Activated CD8-positive, alpha-beta memory T cell treated with anti-CD3 and anti-CD28 coated beads, Interleukin-2, amount 50 U/mL, for 24 hours (primary cell): ENCODE measurements around the gene FZD2.
"Not testable (repeated sequence)": the region's sequence is repeated elsewhere in the genome, so short reads cannot be mapped to it uniquely, and the experiment has no call there.

ENCODE experiments used
- DNase-seq: peaks from one replicate; pipeline ENCODE4 v3.0.0-alpha.2; 2020; ENCODE audit errors: extremely low read depth

FZD2 gene

GRCh38 chr17:44546671-44547606 is 10.3 kb upstream of the FZD2 start:
- DNase-seq, result no peak

GRCh38 chr17:44547625-44548267 is 9.5 kb upstream of the FZD2 start:
- no peak for DNase-seq

- DNase-seq, result no peak
Observed at GRCh38 chr17:44548376-44549230, 8.7 kb upstream of the FZD2 start.

GRCh38 chr17:44549686-44550085 is 7.6 kb upstream of the FZD2 start:
- no peak for DNase-seq

- DNase-seq, result no peak
Observed at GRCh38 chr17:44552361-44552760, 4.9 kb upstream of the FZD2 start.

- DNase-seq, result no peak
Observed at GRCh38 chr17:44555099-44555498, 2.2 kb upstream of the FZD2 start.

GRCh38 chr17:44556166-44556831 is 985 bp upstream of the FZD2 start:
- no peak for DNase-seq

GRCh38 chr17:44557651-44558285 is 484 bp downstream of the FZD2 start:
- DNase-seq, result no peak

GRCh38 chr17:44558334-44558709 is 1.0 kb downstream of the FZD2 start:
- no peak for DNase-seq

GRCh38 chr17:44558710-44559633 is 1.7 kb downstream of the FZD2 start:
- no peak for DNase-seq

- DNase-seq, result no peak
Observed at GRCh38 chr17:44559634-44560554, 2.6 kb downstream of the FZD2 start.

GRCh38 chr17:44561237-44561623 is 3.9 kb downstream of the FZD2 start:
- no peak for DNase-seq

- DNase-seq, result no peak
Observed at GRCh38 chr17:44564429-44564828, 7.1 kb downstream of the FZD2 start.

GRCh38 chr17:44565866-44566443 is 8.7 kb downstream of the FZD2 start:
- DNase-seq, result no peak

GRCh38 chr17:44568311-44568944 is 11.1 kb downstream of the FZD2 start:
- DNase-seq, result not testable (repeated sequence)

- DNase-seq, result no peak
Observed at GRCh38 chr17:44568945-44569858, 11.9 kb downstream of the FZD2 start.

GRCh38 chr17:44572801-44573200 is 15.5 kb downstream of the FZD2 start:
- DNase-seq, result no peak
